GM18907 (cell line): ENCODE data around the gene DISP3.

Experiments
- ATAC-seq: cut with Tn5 transposase; IDR thresholded peaks from one replicate; pipeline ENCODE4 v1.9.1; 2021; ENCODE audit warnings: mild to moderate bottlenecking, moderate library complexity; ENCODE audit not compliant: unreplicated experiment

Gene DISP3

GRCh38 chr1:11514366-11514765 is 35.4 kb downstream of the DISP3 start:
- no peak for ATAC-seq

DNA sequence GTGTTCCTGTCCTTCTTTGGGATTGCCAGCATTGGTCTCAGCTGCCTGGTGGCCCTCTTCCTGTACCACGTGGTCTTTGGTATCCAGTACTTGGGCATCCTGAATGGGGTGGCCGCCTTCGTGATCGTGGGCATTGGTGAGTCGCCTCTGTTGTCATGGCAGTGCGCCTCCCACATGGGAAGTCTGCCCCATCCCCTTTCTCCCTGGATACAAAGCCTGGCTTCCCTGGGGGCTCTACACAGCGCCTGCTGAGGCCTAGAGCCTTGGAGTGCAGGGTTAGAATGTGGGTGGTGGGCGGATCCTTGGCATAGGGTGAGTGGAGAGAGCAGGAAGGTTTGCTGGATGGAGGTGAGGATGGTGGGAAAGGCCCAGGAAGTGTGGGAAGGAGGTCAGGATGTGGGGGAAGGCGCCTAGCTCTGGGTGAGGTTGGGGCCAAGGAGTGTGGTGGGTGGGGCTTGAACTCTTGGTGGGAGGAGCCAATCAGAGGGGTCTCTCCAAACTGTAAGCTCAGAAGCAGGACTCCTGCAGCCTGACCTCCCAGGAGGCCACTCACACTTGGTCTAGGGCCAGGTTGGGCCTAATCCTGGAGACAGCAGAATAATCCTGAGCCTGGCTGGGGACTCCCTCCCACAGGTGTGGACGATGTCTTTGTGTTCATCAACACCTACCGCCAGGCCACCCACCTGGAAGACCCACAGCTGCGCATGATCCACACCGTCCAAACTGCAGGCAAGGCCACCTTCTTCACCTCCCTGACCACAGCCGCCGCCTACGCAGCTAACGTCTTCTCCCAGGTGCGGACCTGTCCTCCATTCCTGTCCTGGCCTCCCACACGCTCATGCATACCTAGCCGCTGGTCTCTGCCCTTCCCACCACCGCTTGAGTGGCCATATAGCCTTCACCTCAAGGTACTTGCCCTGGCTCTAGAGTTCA is 36.7 kb downstream of the DISP3 start:
- ATAC-seq, result no peak

GRCh38 chr1:11516961-11517635 is 38.1 kb downstream of the DISP3 start:
- ATAC-seq, result no peak

DNA sequence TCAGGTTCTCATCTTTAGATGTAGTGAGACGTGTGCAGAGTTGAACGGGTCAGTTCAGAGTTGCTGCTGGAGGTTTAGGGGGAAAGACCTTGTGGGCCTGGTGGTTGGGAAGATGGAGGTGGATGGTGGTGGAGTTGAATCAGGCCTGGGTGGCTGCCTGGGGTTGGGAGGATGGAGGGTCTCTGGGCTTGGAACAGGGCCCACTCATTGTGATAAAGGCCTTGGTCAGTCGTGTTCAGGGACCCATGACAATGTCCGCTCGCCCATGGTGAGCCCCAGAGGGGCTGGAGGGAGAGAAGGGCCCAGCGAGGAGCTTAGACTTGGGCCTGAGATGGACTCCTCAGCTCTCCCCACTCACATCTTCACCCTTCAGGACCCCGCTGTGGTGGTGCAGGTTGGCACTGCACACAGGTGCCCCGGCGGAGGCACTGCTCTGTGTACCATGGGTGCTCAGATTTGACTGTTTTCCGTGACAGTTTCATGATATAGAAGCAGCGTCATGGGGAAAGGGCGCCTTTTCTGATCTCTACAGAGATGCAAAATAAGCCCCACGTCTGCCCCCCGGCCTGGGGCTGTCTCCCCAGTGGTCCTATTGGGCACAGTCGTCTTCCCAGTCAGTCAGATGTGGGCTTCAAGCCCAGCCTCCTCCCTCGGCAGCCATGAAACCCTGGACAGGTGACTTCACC is 39.2 kb downstream of the DISP3 start:
- ATAC-seq, result no peak

- no peak for ATAC-seq
Measured at GRCh38 chr1:11518791-11519628, 40.1 kb downstream of the DISP3 start.

DNA sequence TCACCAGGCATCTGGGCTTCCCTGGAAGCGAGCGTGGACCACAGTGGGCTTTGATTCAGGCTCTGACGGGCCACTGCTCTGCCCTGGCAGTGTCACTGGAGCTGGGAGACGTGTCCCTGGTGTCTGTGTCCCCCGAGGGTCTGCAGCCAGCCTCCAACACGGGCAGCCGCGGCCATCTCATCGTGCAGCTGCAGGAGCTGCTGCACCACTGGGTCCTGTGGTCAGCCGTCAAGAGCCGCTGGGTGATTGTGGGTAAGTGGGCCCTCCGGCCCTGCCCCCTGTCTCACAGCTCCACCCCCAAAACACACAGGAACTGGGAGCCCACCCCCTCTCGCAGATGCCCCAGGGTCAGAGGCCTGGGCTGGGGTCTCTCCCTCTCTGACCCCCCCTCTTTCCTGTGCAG is 40.7 kb downstream of the DISP3 start:
- ATAC-seq, result no peak

GRCh38 chr1:11520531-11521233 is 41.7 kb downstream of the DISP3 start:
- no peak for ATAC-seq

- ATAC-seq, result no peak
Measured at GRCh38 chr1:11521582-11522399, 42.8 kb downstream of the DISP3 start.

GRCh38 chr1:11522400-11523235 is 43.7 kb downstream of the DISP3 start:
- no peak for ATAC-seq

DNA sequence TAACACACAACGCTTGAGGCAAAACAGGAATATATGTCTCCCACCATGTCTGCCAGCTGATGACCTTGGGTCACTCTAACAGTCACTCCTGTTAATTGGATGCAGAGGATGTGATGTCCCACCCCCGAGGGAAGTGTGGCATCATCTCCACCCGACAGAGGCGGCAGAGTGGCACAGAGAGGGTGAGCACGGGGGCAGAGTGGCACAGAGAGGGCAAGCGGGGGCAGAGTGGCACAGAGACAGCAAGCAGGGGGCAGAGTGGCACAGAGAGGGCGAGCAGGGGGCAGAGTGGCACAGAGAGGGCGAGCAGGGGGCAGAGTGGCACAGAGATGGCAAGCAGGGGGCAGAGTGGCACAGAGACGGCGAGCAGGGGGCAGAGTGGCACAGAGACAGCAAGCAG is 44.3 kb downstream of the DISP3 start:
- ATAC-seq, result no peak

GRCh38 chr1:11523746-11524464 is 45.0 kb downstream of the DISP3 start:
- ATAC-seq, result no peak

- no peak for ATAC-seq
Measured at GRCh38 chr1:11524465-11525150, 45.7 kb downstream of the DISP3 start.

DNA sequence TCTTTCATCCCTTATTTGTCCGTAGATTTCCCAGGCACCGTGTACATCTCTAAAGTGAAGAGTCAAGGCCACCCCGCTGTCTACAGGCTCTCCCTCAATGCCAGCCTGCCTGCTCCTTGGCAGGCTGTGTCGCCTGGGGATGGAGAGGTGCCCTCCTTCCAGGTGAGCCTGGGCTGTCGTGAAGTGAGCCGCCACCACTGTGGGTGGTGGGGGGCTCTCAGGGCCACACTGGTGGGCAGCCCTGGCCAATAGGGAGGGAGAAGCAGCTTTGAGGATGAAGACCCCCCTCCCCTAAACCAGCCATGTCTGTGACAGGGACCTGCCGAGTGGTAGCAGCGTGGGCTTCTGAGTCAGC is 46.2 kb downstream of the DISP3 start:
- no peak for ATAC-seq

DNA sequence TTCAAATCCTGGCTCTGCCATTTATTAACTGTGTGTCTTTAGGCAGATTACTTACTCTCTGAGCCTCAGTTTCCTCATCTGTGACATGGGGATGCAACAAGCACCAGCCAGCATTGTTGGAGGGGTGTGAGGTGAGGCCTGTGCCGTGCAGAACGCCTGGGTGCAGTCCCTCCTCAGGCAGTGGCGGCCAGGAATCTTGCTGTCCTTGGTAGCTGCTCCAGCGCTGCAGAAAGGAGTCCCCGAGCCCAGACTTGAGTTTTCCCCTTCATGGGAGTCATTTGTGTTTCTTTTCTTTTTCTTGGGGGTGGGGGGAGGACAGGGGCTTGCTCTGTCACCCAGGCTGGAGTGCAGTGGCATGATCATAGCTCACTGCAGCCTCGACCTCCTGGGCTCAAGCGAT is 46.6 kb downstream of the DISP3 start:
- no peak for ATAC-seq

- no peak for ATAC-seq
Measured at GRCh38 chr1:11526071-11526895, 47.3 kb downstream of the DISP3 start.
